ENCODE measurements around the gene SUSD5.
"Not testable (repeated sequence)": the region's sequence is repeated elsewhere in the genome, so short reads cannot be mapped to it uniquely, and the experiment has no call there.

Gene SUSD5

GRCh38 chr3:33144433-33144832, 74.2 kb downstream of the SUSD5 start:
- DNase-seq (ENCODE audit: low spot score): peak; percentile 34
- TF ChIP-seq CTCF (IDR thresholded peaks at IDR 0.05; ENCODE audit: extremely low read depth, insufficient read depth, missing control alignments): peak; percentile 59
- in situ Hi-C loops (cut with MboI; ENCODE audit: low pct_unique_long_range_greater_than_20kb, low sequenced_read_pairs, unreplicated experiment): loop anchor here (25.0 kb wide), 1 partner anchor 643 kb away; the partner anchor contains the start of gene PDCD6IP

GRCh38 chr3:33141006-33141405, 77.6 kb downstream of the SUSD5 start:
- TF ChIP-seq CTCF (IDR thresholded peaks at IDR 0.05; ENCODE audit: extremely low read depth, insufficient read depth, missing control alignments): no peak
- in situ Hi-C loops (cut with MboI; ENCODE audit: low pct_unique_long_range_greater_than_20kb, low sequenced_read_pairs, unreplicated experiment): loop anchor here (25.0 kb wide), 1 partner anchor 646 kb away; the partner anchor contains the start of gene PDCD6IP
- no peak for DNase-seq (ENCODE audit: low spot score)

DNA sequence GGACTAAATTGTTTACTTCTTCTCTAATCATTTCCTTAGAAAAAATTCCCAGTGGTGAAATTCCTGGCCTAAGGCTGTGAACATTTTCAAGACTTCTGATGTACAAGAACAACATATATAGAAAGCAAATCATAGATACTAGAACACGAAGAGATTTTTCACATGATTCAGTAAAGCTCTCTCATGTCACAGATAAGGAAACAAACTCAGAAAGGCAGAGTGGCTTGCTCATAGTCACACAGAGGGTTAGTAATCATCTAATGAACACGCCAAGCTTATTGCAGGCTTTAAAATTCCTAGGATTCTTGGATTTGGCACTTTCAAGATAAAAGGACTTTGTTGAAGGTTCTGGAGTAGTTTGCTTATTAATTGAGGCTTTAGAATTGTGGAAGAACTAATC, 78.6 kb downstream of the SUSD5 start:
- TF ChIP-seq CTCF (IDR thresholded peaks at IDR 0.05; ENCODE audit: extremely low read depth, insufficient read depth, missing control alignments): no peak
- in situ Hi-C loops (cut with MboI; ENCODE audit: low pct_unique_long_range_greater_than_20kb, low sequenced_read_pairs, unreplicated experiment): loop anchor here (10.0 to 25.0 kb wide), 2 partner anchors 215 to 647 kb away; partner anchors contain the start of gene PDCD6IP
- DNase-seq (ENCODE audit: low spot score): no peak

- not testable (repeated sequence) for DNase-seq (ENCODE audit: low spot score)
- in situ Hi-C loops (cut with MboI; ENCODE audit: low pct_unique_long_range_greater_than_20kb, low sequenced_read_pairs, unreplicated experiment): loop anchor here (10.0 to 25.0 kb wide), 2 partner anchors 216 to 648 kb away; partner anchors contain the start of gene PDCD6IP
Measured at GRCh38 chr3:33139006-33139623, 79.5 kb downstream of the SUSD5 start.

- in situ Hi-C loops (cut with MboI; ENCODE audit: low pct_unique_long_range_greater_than_20kb, low sequenced_read_pairs, unreplicated experiment): loop anchor here (10.0 to 25.0 kb wide), 2 partner anchors 217 to 650 kb away; partner anchors contain the start of gene PDCD6IP
- DNase-seq (ENCODE audit: low spot score): no peak
- no peak for TF ChIP-seq CTCF (IDR thresholded peaks at IDR 0.05; ENCODE audit: extremely low read depth, insufficient read depth, missing control alignments)
Measured at GRCh38 chr3:33137691-33138090, 80.9 kb downstream of the SUSD5 start.

DNA sequence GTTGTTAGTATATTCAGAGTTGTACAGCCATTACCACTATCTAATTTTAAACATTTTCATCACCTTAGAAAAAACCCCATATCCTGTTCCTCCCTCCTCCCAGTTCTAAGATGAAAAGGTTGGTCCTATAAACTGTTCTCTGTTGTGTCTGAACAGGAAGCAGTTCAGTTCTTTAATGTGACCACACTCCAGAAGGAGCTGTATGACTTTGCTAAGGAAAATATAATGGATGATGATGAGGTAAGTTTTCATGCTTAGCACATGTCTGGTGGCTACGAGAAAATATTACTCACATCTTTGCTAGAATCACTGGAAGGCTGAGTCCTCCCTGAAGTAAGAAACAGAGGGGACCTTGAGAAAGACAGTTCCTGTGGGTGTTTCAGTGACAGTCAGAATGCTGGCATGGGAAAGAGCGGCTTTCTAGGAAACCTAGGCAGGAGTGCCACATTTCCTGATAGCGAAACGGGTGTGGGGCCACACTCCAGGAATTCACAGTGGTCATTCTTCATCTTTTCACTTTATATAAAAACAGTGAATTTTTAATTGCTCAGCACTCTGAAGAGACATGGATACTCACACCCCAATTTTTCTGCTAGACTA, 84.5 kb downstream of the SUSD5 start:
- in situ Hi-C loops (cut with MboI; ENCODE audit: low pct_unique_long_range_greater_than_20kb, low sequenced_read_pairs, unreplicated experiment): loop anchor here (10.0 to 25.0 kb wide), 2 partner anchors 221 to 653 kb away; partner anchors contain the start of gene PDCD6IP
- DNase-seq (ENCODE audit: low spot score): no peak
- no peak for TF ChIP-seq CTCF (IDR thresholded peaks at IDR 0.05; ENCODE audit: extremely low read depth, insufficient read depth, missing control alignments)

DNA sequence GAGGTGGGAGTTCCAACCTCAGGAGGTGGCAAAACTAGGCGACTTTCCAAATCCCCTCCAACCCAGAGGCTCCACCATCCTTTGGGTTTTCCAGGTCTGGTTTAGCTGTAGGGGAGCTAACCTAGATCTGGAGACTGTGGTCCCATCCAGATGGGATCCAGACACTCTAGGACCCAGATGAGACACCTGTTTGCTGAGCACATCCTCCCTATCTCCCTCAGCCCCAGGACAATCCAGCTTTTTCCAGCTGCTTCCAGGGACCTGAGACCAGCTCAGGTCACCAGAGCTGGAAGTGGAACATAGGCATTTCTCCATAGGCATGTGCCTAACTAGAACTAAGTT, 86.6 kb downstream of the SUSD5 start:
- TF ChIP-seq CTCF (IDR thresholded peaks at IDR 0.05; ENCODE audit: extremely low read depth, insufficient read depth, missing control alignments): no peak
- no peak for DNase-seq (ENCODE audit: low spot score)
- in situ Hi-C loops (cut with MboI; ENCODE audit: low pct_unique_long_range_greater_than_20kb, low sequenced_read_pairs, unreplicated experiment): loop anchor here (10.0 to 25.0 kb wide), 2 partner anchors 223 to 655 kb away; partner anchors contain the start of gene PDCD6IP

All from GM13977 (cell line).